T-helper 22 cell (primary cell): ENCODE measurements around the gene FUT8.

Source experiments
- DNase-seq: peaks from one replicate; pipeline ENCODE4 v3.0.0-alpha.2; 2020; ENCODE audit warnings: low read depth

The FUT8 gene

DNA sequence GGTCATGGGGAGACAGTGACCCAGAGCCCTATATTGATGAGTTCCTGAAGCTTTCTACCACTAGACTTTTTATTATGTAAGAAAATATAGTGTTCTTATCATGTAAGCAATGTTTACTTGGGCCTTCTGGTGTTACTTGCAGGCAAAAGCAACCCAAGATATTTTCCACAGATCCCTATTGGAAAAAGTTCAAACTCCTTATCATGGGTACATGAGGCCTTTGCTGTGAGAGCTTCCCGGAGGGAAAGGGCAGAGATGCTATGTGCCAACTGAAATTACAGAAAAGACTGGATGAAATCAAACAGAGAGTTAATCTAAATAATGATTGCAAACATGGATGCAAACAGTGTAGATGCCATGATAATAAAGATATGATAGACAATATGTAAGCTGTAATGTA lies 361.5 kb downstream of the FUT8 start:
- no peak for DNase-seq

DNA sequence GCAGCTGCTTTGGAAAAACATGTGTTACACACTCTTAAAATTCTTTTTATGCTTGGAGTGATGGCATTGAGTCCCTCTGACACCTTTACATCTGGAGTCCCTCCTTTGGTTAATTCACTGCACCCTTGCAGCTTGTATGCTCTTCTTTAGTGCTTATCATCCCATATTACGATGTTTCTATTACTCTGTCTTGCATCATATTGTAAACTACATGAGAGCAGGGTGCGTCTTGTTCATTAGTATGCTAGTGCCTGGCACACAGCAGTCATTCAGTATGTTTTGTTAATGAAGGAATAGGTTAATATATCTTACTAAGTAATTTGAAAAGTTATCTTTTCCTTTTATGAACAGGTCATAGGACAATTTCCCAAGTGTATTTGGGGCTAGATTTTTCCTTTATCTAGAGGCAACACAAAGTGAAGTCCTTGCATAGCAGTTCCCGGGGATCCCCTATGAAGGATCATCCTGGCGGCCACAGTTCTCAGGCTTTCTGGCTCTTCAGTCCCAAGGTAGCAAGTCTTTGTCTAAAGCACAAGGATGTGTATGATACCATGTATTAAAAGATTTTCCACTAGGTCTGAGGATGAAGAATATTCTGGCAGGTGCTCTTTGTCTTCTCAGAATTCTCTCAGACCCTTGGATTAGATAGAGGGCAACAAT lies 363.8 kb downstream of the FUT8 start:
- DNase-seq, result no peak

DNA sequence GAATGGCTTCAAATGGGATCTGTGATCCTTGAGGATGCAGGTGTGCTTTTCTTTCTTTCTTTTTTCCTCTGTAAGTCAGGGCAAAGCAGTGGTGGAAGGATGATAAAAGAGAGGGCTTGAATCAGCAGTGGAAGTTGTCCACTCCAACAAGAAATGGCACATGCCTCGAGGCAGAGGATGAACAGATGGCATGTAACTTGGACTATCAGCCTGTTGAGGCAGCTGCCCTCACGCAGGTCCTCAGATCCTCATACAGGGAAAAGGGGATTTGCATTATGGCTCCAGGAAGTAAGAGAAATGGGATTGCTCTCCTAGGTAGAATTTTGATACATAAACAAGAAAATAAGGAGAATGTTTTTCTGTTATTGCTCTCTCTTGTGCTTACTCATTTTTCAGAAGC lies 368.0 kb downstream of the FUT8 start:
- no peak for DNase-seq

- DNase-seq, result no peak
Observed at GRCh38 chr14:65783101-65783500, 370.6 kb downstream of the FUT8 start.

- no peak for DNase-seq
Observed at GRCh38 chr14:65783576-65783975, 371.0 kb downstream of the FUT8 start.

DNA sequence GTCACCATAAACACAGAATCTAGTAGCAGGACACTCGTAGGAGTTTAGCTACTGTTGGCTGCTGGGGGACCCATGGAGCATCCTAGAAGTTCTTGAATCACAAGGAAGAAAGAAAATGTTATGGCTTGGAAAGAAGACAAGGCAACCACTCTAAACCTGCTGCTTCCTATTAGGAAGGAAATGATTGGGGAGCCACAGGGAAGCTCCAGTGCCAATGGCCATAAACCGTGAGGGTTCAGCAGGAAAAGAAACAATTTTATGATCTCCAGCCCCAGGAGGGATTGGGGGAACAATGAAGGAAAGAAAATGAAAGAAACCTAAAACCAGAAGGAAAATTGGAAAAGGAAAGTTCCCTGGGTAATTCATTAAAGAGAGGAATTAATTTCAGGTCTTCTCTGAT lies 372.0 kb downstream of the FUT8 start:
- no peak for DNase-seq

DNA sequence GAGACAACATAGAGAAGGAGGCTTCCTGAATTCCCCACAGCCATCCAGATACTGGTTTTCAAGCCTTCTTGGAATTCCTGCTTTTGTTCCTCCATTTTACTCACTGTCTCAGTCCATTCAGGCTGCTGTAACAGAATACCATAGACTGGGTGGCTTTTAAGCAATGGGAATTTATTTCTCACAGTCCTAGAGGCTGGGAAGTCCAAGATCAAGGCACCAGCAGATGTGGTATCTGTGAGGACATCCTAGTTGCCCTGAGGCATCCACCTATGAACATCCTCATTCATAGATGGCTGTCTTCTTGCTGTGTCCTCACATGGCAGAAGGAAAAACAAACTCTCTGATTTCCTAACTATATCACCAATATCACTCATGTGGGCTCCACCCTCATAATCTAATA lies 374.9 kb downstream of the FUT8 start:
- DNase-seq, result no peak

GRCh38 chr14:65788876-65789275 lies 376.3 kb downstream of the FUT8 start:
- no peak for DNase-seq

GRCh38 chr14:65789363-65789762 lies 376.8 kb downstream of the FUT8 start:
- no peak for DNase-seq

DNA sequence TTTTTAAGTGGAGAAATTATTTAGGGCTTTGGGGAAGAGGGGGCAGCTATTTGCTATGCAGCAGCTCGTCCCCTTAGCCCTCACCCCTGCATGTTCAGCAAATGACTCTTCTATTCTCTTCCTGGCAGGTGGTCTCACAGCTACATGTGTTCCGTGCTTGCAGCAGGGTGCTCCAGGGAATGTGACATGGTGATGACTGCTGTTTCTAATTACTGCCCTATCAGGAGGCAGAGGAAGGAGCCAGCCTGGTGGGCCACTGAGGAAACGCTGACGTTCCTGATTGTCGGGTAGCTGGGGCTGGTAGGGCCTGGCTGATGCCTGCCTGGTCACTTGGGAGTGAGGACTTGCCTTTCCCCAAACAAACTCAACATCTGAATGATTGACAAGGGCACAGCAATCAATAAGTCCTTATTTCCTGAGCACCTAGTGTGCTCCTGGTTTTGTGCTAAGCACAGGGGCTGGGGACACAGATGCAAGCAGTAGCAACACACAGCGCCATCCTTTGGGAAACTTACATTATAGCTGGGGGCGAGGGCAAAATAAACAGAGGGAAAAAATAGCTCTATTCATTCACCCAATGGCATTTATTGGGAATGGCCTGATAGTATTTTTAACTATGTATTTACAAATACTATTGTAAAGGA lies 377.8 kb downstream of the FUT8 start:
- DNase-seq, result no peak

- DNase-seq, result no peak
Observed at GRCh38 chr14:65791191-65791981, 378.9 kb downstream of the FUT8 start.

- no peak for DNase-seq
Observed at GRCh38 chr14:65792208-65792905, 379.8 kb downstream of the FUT8 start.
